ENCODE measurements around the gene SATB2. TPM values are rescaled to one million over a fixed set of nuclear protein-coding genes. Genes with fewer than 3 reads are reported as not detected.

The SATB2 gene
- total and polyA plus RNA-seq, 2 donors from 2014 or later = 1.3 to 17.5 TPM

DNA sequence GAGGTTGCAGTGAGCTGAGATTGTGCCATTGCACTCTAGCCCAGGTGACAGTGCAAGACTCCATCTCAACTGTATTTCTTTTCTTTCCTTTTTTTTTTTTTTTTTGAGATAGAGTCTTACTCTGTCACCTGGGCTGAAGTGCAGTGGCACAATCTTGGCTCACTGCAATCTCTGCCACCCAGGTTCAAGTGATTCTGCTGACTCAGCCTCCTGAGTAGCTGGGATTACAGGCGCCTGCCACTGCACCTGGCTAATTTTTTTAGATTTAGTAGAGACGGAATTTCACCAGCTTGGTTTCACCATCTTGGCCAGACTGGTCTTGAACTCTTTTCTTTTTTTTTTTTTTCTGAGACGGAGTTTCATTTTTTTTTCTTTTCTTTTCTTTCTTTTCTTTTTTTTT is 41.3 kb upstream of the SATB2 start:
- H3K4me1 ChIP-seq (ENCODE audit: control insufficient read depth in 2 of 3, insufficient read depth in 2 of 3, low read depth in 1 of 3, low read length in 3 of 3) = no peaks in the 10 kb centered on the region
- no peaks in the 10 kb centered on the region for H3K9me3 ChIP-seq (ENCODE audit: control insufficient read depth in 2 of 3, insufficient read depth in 1 of 3, low read length in 3 of 3)
- intact Hi-C loops (cut with DNase I) = no loop called here
- TF ChIP-seq, protein P1, sequence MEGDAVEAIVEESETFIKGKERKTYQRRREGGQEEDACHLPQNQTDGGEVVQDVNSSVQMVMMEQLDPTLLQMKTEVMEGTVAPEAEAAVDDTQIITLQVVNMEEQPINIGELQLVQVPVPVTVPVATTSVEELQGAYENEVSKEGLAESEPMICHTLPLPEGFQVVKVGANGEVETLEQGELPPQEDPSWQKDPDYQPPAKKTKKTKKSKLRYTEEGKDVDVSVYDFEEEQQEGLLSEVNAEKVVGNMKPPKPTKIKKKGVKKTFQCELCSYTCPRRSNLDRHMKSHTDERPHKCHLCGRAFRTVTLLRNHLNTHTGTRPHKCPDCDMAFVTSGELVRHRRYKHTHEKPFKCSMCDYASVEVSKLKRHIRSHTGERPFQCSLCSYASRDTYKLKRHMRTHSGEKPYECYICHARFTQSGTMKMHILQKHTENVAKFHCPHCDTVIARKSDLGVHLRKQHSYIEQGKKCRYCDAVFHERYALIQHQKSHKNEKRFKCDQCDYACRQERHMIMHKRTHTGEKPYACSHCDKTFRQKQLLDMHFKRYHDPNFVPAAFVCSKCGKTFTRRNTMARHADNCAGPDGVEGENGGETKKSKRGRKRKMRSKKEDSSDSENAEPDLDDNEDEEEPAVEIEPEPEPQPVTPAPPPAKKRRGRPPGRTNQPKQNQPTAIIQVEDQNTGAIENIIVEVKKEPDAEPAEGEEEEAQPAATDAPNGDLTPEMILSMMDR (IDR thresholded peaks at IDR 0.05; ENCODE audit: borderline replicate concordance, extremely low read depth, insufficient read depth) = no peak
- H3K27ac ChIP-seq (ENCODE audit: low read depth in 2 of 2, low read length in 2 of 2) = no peak overlapping the region
- DNase-seq (no peak), FAIRE-seq (no peak)
- no peak overlapping the region for H3K9ac ChIP-seq (ENCODE audit: low read length in 3 of 3)
- no peak overlapping the region for H3K4me3 ChIP-seq (ENCODE audit: low read length in 3 of 3)
- no peaks in the 10 kb centered on the region for H3K36me3 ChIP-seq (ENCODE audit: control insufficient read depth in 2 of 3, insufficient read depth in 3 of 3, low read length in 3 of 3)
- no peaks in the 10 kb centered on the region for H3K27me3 ChIP-seq (ENCODE audit: control insufficient read depth, insufficient read depth, low read length)

- TF ChIP-seq, protein P1 (IDR thresholded peaks at IDR 0.05; ENCODE audit: borderline replicate concordance, extremely low read depth, insufficient read depth) = no peak
- intact Hi-C loops (cut with DNase I) = no loop called here
- FAIRE-seq = no peak
Measured at GRCh38 chr2:199495147-199495546, 37.4 kb upstream of the SATB2 start.

DNA sequence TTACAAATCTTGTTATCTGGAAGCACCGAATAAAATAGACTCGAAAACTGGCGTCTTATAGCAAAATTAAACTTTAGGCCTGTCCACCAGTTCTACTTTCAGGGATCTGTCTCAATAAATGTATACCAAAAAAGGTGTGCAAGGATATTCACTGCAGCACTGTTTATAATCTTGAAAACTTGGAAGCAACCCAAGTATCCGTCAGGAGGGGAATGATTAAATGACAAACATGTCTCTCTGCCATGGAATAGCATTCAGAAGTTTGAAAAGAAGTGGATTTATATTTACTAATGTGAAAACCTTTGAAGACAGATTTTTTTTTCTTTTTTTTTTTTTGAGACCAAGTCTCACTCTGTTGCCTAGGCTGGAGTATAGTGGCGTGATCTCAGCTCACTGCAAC is 32.3 kb upstream of the SATB2 start:
- intact Hi-C loops (cut with DNase I) = no loop called here
- Histone ChIP-seq H3K9me3 (ENCODE audit: control insufficient read depth in 2 of 3, insufficient read depth in 1 of 3, low read length in 3 of 3) (no peaks in the 10 kb centered on the region), H3K9ac (ENCODE audit: low read length in 3 of 3) (no peak overlapping the region), H3K4me3 (ENCODE audit: low read length in 3 of 3) (no peak overlapping the region), H3K4me1 (ENCODE audit: control insufficient read depth in 2 of 3, insufficient read depth in 2 of 3, low read depth in 1 of 3, low read length in 3 of 3) (no peaks in the 10 kb centered on the region), H3K27ac (ENCODE audit: low read depth in 2 of 2, low read length in 2 of 2) (no peak overlapping the region), H3K36me3 (ENCODE audit: control insufficient read depth in 2 of 3, insufficient read depth in 3 of 3, low read length in 3 of 3) (no peaks in the 10 kb centered on the region), H3K27me3 (ENCODE audit: control insufficient read depth, insufficient read depth, low read length) (no peaks in the 10 kb centered on the region)
- FAIRE-seq (no peak), DNase-seq (no peak)
- TF ChIP-seq, protein P1 (IDR thresholded peaks at IDR 0.05; ENCODE audit: borderline replicate concordance, extremely low read depth, insufficient read depth) = no peak

More at GRCh38 chr2:199495147-199495546, 37.4 kb upstream of the SATB2 start:
- Histone ChIP-seq H3K9me3 (ENCODE audit: control insufficient read depth in 2 of 3, insufficient read depth in 1 of 3, low read length in 3 of 3) (no peaks in the 10 kb centered on the region), H3K27ac (ENCODE audit: low read depth in 2 of 2, low read length in 2 of 2) (no peak overlapping the region), H3K27me3 (ENCODE audit: control insufficient read depth, insufficient read depth, low read length) (no peaks in the 10 kb centered on the region), H3K4me3 (ENCODE audit: low read length in 3 of 3) (no peak overlapping the region), H3K4me1 (ENCODE audit: control insufficient read depth in 2 of 3, insufficient read depth in 2 of 3, low read depth in 1 of 3, low read length in 3 of 3) (no peaks in the 10 kb centered on the region), H3K36me3 (ENCODE audit: control insufficient read depth in 2 of 3, insufficient read depth in 3 of 3, low read length in 3 of 3) (no peaks in the 10 kb centered on the region), H3K9ac (ENCODE audit: low read length in 3 of 3) (no peak overlapping the region)
- DNase-seq = no peak

All from kidney (tissue), 14 donors.